Islet of Langerhans (tissue), 1 donor: ENCODE results near the gene TTLL1.
"Not testable (repeated sequence)": the region's sequence is repeated elsewhere in the genome, so short reads cannot be mapped to it uniquely, and the experiment has no call there.

Experiments
- FAIRE-seq: peaks from one replicate; lab custom pipeline; 2011; peaks lifted over from hg19 to GRCh38; lab: Jason Lieb, UNC

TTLL1 gene

DNA sequence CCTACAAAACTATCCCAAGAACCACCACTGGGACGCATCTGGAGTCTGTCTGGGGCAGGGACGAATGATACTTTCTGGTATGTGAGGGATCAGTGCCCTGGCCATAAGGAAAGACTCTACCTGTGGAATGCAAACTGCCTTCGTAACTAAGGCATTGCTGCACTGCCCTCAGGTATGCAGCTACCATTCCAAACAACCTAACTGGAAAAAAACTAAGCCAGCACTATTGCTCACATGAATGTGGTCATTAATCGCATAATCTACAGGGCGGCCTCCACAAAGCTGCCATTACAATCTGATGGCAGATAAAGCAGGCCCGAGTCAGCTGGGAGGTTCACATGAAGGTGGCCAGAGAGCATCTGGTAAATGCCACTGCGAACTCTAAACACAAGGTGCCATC lies 78.1 kb downstream of the TTLL1 start:
- FAIRE-seq: no peak

DNA sequence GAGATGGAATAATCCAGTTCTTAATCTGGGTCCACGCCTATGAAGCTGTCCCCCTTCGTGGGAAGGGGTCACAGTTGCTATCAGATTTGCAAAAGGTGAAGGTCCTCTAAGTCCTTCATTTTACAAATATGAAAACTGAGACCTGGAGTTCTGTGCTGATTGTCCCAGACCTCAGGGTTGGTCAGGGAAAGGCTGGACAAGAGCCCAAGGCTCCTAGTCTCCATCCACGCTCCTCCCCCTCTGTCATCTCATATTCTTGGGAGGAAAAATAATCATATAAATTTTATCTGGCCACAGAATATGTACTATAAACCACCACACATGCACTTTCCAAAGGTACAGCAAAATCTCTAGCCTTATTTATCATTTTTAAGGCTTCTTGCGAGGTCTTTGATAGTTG lies 79.7 kb downstream of the TTLL1 start:
- no peak for FAIRE-seq

DNA sequence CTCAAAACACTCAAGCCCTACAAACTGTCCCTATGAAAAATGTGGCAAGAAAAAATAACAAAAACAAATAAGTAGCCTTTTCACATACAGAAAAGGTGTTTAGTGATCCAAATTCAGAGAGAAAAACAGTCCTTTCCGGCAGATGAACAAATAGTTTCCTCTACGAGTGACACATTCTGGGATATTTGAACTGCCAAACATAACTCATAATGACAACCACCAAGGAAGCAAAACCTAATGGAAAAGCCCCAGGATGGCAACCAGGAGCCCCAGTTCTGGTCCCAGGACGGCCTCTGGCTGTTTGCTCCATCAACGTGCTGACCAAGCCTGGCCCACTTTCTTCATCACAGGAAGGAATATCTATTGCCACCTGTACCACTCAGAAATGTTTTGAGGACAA lies 80.3 kb downstream of the TTLL1 start:
- no peak for FAIRE-seq

DNA sequence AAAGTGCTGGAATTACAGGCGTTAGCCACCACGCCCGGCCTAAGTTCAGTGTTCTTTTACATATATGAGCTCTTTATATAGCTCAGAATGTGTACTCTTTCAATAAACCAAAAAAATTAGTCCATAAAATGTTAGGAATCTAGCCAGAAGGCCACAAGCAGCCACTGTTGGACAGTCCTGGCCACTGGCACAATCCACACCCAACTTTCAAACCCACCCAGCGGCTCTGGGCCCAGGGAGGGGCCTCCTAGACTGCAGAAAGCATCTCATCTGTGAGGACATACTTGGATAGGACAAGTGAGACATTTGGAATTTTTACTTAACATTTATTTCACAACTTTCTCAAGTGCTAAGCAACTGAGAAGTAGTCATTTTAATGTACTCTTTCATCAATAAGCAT lies 80.7 kb downstream of the TTLL1 start:
- no peak for FAIRE-seq

DNA sequence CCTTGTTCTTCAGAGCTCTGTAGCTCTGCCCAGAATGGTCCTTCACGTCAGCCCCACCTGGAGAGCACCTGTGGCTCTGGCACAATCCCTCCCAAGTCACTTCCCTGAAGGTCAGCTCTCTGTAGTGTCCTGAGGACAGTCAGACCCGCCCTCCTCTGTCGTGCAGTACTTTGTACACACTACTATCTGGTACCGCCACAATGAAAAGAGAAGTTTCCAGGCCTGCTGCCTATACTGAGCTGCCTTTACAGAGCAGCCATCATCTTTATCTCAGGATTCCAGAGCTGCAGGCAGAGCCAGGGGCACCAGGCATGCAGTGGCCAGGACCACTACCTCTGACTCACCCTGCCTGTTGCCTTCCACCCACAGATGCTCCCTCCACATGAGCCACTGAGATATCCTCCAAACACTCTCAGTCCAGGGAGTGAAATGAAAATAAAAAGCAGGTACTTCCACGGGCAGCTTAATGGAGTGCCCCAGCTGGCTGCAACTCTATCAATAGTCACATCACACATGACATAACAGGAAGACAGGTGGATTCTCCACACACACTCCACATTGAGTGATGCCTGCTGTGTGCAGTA lies 81.6 kb downstream of the TTLL1 start:
- no peak for FAIRE-seq

DNA sequence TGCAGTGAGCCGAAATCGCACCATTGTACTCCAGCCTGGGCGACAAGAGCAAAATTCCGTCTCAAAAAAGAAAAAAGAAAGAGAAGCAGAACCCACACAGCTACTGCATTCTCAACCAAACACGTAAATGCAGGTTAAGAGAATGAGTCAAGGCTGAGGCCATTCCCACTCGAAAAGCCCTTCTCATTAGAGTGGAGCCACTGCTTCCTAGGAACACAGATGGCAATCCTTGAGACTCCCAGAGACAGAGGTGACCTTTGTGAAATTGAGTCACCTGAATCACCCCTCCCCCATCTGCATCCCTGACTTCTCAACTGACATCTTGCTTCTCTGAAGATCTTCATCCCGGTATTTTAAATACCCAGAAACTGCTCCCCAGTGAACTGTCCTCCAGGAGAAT lies 82.4 kb downstream of the TTLL1 start:
- no peak for FAIRE-seq

DNA sequence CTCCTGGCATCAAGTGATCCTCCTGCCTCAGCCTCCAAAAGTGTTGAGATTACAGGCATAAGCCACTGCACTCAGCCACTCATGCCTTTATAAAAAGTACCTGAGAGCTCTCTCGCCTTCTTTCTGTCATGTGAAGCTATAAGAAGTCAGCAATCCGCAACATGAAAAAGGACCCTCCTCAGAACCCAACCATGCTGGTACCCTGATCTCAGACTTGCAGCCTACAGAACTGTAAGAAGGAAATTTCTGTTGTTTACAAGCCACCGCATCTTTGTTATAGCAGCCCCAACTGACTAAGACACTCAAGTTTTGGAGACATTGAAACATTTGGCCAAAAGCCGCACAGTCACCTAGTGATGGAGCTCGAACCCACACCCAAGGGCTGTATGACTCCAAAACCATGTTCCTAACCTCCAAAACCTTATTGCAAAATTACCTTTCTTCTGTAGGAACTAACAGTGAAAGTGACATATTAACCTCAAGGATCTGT lies 83.1 kb downstream of the TTLL1 start:
- FAIRE-seq: no peak

DNA sequence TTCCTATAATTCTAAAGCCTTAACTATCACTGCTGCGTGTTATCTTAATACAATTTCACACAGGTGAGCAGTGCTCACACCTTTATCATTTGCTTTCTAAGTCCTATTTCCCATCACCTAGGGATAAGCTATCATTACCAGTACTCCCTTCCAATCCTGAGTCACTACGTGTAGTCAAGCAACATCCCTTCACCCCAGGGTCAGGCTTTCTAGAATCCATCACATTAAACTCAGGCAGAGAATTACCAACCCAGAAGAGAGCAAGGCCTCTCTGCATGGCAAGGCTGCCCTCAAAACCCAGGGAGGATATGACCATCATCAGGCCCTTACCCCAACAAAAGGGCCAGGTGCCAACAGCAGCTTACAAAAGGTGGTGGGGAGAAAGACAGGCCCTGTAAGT lies 84.1 kb downstream of the TTLL1 start:
- FAIRE-seq: no peak

DNA sequence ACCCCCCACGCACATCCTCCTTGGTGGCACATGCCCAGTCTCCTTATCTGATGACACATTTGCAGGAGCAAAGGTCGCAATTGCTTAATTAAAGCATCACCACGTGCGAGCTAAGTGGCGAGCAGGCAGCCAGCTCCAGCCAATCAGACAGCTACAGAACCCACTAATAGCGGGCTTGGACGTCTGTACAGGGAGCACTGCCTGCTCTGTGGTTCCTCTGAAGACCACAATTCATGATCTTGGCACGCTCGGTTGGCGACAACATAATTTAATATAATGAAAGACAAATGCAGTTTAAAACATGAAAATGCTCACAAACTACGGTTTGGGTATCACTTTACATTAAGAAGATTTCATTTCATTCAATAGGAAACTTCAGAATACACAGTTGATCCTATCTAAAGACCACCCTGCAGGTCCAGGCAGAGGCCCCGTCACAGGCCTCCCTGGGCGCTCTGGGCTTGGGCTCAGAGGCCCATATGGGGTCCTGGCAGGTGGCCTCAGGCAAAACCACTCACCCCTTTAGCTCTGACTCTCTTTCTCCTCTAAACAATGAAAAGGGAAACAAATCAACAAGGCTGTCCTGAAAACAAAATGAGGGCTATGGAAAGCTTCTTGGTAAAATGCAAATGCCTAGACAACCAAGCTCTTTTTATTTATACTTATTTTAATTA lies 84.7 kb downstream of the TTLL1 start:
- FAIRE-seq: no peak

DNA sequence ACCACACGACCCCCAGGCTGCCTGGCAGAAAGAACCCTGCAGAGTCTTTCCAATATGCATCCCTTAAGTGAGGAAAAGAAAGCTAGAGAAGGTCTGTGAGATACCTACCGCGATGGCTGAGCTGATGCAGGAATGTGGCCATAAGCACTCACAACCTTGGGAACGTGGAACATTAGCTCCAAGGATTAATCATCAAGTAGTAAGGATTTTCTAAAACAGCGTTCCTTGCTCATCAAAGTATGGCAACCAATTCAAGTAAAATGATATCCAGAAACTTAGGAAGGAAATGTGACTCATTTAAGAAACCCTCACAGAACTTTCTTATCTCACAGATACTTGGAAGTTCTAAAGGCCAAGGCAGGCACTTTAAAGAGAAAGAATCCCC lies 87.0 kb downstream of the TTLL1 start:
- no peak for FAIRE-seq

DNA sequence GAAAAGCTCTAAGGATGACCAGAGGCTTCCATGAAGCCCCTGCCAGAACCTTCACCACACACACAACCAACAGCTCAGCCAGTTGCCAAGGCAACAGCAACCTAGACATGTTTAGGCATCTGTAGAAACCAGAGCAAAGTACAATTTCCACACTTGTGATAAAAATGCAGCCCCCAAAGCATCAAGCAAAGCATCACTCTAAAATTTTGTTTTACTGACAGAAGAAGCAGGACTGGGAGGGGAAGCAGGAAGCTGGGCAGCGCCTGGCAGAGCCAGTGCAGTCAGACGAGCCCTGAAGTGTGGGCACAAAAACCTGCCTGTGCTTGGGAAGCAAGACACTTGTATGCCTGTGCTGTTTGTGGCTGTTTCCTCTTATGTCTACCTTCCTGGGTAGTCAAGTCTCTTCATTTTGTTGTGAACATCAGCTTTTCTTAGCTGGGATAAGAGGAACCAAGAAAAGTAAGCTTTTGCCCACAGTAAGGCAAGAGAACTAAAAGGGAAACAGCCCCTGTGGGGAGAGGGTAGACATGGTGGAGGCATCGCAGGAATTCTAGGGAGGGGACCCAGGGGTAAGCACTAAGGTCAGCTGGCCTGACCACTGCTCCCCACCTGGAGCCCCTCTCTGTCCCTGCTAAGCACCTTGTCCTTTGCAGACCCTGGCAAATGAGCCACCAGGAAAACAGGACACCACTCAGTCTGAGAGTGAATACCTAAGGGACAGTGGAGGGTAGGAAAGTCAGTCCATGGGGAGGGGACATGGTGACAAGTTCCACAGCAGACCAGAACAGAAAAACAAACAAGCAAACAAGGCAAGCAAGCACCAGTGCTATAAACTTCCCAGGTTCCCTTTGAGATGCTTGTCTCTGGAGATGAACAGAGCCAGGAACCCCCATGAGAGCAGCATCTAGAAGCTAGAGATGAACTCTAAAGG lies 87.7 kb downstream of the TTLL1 start:
- no peak for FAIRE-seq

DNA sequence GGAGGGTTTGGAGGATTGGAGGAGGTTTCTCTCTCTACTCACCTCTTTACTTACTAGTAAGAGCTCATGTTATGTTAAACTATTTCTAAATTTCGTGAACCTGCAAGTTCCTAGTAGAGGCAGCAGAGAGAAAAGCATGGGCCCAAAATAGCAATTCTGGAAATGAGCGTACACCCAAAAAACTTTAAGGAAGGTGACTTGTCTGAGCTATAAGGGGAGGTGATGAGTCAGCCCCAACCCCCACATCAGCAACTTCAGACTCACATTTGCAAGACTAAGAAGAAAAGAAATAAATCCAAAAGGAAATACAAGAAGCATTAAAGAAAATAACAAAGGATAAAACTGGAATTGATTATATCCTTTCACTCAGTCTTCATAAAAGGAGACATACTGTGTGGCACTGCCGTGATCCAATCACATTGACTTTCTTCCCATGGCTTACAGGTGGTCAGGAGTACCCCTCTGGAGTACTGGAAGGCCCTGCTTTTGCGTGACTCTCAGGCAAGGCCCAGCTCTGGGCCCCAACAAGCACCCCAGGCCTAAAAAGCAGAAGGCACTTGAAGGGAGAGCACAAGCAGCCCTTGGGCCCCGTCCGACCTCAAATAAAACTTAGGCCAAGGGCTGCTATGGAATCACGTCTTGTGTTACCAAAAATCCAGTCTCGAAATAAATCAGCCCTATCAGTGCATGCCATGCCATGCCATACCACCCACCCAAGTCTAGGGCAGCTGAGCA lies 88.6 kb downstream of the TTLL1 start:
- no peak for FAIRE-seq

DNA sequence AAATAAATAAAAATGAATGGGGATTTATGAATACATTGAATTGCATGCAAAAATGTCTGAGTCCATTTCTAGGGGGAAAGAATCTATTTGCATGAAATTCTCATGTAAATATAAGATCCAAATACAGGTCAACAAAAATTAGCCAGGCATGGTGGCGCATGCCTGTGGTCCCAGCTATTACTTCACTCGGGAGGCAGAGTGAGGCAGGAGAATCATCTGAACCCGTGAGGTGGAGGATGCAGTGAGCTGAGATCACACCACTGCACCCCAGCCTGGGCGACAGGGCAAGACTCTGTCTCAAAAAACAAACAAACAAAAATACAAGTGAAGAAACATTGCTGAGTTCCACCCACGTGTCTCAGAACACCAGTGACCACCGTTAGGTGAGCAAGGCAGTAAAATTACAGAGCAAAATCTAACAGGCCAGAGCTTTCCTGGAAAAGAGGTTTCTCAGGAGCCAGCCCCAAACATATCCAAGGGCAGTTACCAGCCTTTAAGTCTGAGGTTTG lies 91.6 kb downstream of the TTLL1 start:
- FAIRE-seq: no peak

DNA sequence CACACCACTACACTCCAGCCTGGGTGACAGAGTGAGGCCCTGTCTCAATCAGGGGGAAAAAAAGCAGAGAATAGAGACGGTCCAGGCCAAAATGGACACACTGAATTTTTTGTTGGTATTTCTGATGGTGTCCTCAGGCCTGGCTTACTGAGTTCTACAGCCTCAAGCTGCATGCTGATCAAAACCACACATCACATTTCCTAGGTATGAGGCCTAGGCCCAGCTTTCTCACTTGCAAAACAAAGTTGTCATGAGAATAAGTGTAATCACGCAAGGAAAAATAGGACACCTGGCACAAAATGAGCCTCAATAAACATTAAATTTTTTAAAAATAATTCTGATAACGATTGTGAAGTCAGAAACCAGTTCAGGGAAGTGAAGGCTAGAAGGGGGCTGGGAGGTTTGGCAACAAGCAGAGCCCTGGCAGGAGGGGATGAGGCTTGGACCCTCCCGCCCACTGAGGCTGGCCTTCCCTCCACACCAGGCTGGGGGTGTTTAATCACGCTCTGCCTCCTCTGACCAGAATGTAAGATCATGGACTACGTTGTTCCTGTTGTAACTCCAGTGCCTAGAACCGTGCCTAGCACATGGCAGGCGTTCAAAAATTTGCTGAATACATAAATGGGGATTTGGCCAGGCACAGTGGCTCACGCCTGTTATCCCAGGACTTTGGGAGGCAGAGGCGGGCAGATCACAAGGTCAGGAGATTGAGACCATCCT lies 92.4 kb downstream of the TTLL1 start:
- no peak for FAIRE-seq

DNA sequence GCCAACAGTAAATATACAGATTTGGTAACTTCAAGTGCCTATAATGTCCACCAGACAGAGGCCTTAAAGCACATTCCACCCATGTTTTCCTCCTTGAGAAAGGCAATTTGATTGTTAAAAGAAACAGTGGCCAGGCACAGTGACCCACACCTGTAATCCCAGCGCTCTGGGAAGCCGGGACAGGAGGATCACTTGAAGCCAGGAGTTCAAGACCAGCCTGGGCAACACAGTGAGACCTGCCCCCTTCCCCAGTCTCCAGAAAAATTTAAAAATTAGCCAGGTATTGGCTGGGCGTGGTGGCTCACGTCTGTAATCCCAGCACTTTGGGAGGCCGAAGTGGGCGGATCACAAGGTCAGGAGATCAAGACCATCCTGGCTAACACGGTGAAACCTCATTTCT lies 93.5 kb downstream of the TTLL1 start:
- not testable (repeated sequence) for FAIRE-seq

DNA sequence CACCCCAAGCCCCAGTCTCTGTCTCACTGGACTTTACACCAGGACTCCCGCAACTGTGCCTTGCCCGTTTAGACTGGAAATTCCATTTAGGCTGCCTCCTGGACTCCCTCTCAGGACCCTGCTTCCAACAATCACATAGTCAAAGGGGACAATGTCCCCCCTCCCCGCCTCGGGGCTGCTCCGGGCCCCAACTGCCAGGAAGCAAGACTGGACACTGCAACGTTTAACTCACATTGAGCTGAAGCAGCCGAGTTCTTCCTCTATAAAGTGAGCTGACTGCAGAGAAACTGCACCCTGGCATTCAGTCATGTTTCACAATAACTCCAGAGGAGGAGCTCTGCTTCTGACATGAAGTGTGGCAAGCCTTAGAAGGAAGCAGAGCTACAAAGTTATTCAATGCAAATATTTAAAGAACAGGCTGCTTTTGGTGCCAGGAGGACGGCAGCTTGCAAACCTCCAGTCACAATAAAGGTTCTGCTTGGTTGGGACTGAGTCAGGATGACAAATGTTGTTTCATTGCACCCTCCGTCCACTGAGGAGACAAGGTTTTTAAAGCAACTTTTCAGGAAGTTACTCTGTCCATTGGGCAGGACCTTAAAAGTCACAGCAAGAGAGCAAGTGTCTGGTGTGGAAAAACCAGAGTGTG lies 94.2 kb downstream of the TTLL1 start:
- FAIRE-seq: peak; percentile 56

DNA sequence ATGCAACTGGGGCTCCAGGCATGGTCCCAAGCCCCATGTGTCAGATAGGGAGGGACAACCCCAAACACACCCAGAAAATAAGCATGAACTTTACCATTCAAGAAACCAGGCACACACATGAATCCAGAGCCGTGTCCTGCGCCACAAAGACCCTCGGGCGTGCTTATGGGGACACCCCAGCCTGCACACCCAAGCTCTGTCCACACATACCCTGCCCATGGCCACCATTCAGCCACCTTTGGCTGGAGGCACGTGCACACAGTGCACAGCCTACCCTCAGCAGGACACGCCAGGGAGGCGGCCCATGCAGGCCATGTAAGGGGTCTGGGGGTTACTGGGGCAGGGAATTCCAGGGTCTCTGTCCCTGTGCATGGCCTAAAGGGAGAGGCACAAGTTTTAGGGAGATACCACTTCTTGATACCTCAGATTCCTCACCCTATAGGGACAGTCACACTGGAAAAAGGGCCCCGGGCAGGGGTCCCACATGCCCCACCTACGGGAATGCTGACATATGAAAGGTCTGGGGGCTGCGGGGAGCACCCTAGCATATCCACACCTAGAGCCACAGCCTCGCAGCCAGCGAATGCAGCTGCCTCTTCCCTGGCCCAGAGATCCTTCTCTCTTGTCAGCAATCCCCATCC lies 94.8 kb downstream of the TTLL1 start:
- FAIRE-seq: no peak

DNA sequence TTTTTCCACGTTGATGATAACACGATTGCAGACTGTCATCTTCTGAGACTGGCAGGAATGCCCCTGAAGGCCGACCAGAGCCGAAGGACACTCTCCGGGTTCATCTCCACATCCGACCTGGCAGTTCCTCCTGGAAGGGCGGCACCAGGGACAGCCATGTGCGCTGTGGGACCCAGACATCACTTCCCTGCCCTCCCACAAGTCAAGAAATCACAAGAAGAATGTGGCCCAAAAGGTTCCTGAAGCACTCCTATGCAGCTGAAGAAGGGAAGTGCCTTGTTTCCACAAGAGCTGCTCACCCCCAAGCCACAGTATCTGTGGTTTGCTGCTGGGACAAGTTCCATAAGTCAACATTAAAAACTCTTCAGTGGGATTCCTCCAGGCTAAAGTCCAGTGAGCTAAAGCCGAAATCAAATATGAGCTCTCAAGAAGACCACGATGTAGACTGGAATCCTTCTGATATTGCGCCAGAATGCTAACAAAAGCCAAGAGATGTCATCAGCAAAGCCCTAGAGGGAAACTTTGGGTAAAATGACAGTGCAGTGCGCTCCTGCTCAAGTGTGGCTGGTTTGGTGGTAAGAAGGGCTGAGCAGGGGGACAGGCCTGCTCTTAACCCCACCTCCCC lies 95.4 kb downstream of the TTLL1 start:
- no peak for FAIRE-seq

DNA sequence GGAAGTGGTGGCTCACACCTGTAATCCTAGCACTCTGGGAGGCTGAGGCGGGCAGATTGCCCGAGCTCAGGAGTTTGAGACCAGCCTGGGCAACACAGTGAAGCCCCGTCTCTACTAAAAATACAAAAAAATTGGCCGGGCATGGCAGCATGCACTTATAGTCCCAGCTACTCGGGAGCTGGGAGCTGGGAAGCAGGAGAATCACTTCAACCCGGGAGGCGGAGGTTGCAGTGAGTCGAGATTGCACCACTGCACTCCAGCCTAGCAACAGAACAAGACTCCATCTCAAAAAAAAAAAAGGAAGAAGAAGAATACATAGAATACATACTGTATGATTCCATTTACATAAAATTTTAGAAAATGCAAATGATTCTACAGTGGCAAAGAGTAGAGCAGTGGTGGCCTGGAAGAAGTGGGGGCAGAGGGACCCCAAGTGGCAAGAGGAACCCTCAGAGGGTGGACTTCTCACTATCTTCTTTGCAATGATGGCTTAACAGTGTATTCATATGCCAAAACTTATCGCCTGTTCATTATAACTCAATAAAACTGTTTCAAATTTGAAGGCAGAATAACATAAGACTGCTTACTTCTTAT lies 96.2 kb downstream of the TTLL1 start:
- no peak for FAIRE-seq

DNA sequence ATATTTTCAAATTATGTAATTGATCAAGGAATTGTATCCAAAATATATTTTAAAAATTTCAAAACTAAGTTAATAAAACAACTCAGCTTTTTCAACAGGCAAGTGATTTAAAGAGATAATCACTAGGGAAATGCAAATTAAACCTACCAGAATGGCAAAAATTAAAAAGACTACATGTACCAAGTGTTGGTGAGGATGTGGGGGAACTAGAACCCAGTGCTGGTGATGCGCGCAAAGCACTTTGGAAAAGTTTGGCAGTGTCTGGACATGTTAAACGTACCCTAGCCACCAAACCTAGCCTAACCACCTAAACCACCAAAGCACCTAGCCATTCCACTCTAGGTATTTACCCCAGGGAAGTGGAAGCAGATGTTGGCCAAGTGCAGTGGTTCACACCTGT lies 97.1 kb downstream of the TTLL1 start:
- FAIRE-seq: peak; percentile 24
